HuH-7 (cell line): Measurements from ENCODE around the gene KCNIP4.

Experiments
- DNase-seq: peaks from one replicate; pipeline ENCODE4 v3.0.0; 2011; ENCODE audit warnings: low spot score

Gene KCNIP4

DNA sequence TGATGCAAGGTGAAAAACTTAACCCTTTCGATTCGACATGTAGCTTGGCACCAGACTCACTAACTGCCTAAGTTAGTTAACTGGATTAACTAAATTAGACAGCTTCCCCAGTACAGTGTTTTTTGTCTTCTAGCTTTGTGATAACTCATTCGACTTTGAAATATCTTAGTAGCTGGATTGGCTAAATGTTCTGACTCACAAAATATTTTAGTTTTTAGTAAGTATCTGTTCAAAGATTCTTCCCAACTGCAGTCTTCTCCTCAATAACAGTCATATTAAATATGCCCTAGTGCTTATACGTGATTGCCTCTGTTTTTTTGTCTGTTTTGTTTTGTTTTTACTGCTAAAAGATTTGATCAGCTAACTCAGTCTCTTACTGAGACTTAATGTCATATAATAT lies 102.9 kb downstream of the KCNIP4 start:
- no peak for DNase-seq

DNA sequence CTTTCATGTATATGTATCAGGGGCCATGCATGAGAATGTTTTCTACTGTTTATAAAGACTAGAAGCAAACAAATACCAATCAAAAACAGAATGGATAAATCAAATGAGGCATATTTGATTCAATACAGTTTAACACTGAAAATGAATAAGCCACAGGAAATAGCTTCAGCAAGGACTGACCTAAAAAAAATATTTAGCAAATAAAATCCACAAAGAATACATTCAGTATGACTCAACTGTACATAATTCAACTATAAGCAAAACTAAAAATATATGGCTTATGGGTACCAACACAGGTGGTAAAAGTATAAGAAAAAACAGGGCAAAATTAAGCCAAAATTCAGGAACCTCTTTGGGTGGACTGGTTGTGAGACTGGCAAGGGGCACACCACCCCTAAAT lies 112.9 kb downstream of the KCNIP4 start:
- DNase-seq = no peak

DNA sequence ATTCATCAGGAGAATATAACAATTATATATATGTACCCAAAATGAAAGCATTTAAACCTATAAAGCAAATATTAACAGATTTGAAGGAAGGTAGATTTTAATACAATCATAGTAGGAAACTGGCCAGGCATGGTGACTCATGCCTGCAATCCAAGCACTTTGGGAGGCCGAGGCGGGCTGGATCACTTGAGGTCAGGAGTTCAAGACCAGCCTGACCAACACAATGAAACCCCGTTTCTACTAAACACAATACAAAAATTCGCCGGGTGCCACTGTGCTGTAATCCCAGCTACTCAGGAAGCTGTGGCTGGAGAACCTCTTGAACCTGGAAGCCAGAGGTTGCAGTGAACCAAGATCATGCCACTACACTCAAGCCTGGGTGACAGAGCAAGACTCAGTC lies 118.3 kb downstream of the KCNIP4 start:
- no peak for DNase-seq

DNA sequence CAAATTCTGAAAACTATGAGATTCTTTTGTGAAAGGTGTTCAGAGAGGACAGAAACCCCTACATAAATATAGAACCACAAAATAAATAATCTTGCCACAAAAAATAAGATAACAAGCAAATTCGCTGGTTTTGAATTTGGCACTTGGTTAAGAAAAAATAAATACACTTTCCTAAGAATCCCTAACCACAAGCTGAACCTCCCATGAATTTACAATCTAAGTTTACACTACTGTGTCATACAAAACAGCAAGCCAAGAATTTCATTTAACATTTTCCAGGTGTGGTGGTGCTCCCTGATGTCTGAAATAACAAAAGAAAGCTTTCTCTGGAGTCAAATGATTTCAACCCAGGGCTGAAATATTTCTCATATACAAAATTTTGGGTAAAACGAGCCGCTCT lies 121.0 kb downstream of the KCNIP4 start:
- no peak for DNase-seq

DNA sequence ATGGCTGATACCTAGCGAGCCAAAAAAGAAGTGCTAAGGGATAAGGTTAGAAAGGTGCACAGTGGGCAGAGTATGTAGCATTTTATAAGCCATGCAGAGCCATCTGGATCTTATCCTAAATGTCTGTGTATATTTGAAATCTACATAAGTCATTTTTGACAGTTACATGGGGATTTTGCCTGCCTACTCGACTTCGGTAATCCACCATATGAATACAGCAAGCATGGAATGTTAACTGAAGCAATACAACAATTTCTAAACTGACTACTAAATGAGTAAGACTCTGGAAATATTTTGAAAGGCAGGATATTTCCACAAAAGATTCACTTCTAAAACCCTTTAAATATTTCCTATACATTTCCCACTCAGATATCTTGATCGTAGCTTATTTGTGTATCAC lies 122.5 kb downstream of the KCNIP4 start:
- no peak for DNase-seq

DNA sequence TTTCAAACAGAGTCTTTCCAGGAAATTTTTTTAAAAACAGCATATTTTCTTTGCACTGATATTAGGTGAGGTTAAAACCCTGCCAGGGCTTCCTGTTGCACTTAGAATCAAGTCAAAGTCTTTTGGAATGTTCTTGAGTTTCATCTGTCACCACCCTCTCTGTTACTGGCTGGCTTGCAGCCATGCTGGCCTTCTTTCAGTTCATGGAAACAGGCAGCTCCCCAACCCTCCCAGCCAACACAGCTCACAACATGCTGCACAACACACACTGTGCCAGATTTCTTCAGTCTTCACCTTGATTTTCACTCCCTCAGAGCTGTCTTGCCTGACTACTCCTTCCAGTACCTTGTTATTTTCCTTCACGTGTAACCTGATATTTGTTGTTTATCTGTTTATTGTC lies 129.5 kb downstream of the KCNIP4 start:
- no peak for DNase-seq

DNA sequence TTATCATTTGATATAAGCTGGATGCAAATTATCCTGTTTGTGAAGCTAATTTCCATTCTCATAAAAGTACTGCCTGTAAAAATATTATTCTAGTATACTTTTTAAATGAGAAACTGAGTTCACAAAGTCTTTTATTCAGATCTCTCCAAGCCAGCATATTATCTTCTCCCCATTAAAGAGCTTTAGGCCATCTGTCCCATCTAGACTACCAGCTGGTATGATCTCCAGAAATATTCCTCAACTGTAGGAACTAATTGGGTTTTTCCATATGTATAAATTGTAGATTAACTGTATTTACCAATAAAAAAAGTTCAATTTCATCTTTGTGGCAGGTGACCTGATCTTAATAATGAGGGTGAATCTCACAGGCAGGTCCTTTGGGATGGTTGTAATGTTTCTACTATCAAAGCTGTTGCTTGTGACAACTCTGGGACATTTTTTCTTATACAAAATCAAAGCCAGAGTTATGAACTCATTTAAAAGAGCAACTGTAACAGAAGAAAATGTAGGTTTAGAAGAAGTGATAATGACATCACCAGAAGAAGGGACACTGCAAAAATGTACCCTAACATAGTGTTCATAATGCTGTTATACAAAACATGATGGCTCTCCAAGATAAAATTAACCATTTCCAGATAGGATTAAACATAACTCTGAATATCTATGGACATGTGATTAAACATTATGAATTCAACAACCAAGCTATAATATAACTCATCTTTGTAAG lies 132.8 kb downstream of the KCNIP4 start:
- DNase-seq = no peak

DNA sequence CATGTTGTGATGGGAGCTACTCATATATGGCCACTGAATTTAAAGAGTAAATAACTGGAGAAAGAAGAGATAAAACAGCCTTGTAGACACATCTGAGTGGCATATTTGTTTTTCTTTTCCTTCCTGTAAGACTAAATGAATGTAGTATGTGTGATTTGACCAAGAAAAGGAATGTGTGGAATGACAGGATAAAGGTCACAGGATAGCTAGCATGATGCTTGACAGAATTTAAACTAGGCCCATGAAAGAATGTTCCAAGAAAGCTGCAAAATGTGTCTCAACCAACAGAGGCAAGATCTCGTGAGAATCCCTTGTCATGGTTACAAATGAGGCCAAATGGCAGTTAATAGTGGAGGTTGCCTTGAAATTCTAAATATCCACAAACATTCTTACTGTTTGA lies 137.0 kb downstream of the KCNIP4 start:
- DNase-seq = no peak

DNA sequence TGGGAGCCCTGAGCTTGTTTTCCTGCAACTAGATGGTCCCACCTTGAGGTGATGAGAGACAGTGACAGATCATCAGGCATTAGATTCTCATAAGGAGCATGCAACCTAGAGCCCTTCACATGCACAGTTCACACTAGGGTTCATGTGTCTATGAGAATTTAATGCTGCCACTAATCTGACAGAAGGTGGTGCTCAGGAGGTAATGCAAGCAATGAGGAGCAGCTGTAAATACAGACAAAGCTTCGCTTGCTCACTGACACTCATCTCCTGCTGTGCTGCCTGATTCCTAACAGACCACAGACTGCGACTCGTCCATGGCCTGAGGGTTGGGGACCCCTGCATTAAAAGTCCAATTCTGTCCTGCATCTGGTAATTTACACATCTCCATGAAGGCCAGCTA lies 141.6 kb downstream of the KCNIP4 start:
- DNase-seq = no peak

DNA sequence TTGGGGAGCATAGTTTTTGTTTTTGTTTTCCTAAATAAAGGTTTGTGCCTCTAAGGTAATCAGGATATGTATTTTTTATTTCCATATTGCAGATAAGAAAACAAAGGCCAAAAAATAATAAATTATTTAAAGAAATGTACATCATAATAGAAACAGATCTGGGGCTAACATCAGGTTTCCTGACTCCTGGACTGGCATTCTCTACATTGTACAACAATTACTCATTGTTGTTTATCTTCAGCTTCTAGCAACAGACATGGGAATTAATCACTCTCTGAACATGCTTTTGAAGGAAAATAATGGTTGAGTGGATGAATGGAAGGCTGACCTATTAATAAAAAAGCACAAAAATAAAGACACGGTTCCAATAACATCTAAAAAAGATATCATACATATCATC lies 146.2 kb downstream of the KCNIP4 start:
- DNase-seq = no peak

DNA sequence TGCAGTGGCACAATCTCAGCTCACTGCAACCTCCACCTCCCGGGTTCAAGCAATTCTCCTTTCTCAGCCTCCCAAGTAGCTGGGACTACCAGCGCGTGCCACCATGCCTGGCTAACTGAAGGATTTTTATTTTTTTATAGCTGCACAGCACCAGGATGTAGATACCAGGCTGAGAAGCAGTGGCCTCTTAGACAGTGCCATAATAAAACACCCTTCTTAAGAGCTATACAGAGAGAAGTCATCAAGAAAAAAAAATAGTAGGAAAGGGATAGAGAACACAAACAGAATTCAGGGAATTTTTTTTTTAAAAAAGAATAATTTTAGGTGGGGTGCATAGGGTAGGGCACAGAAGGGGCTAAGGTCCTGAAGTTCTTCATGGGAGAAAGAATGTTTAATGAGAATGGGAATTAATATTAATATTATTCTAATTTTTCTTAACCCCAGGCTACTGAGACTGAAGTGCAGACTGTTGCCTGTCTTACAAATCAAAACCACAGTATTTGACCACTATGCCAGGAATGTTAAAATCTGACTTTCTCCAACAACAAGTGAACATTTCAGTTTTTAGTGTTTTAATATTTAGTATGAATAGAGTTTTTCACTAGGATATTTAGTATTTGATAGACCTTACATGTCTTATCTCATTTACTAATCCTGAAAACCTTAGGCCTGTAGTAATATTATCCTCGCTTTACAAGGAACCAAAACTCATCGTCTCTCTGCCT lies 146.7 kb downstream of the KCNIP4 start:
- no peak for DNase-seq

DNA sequence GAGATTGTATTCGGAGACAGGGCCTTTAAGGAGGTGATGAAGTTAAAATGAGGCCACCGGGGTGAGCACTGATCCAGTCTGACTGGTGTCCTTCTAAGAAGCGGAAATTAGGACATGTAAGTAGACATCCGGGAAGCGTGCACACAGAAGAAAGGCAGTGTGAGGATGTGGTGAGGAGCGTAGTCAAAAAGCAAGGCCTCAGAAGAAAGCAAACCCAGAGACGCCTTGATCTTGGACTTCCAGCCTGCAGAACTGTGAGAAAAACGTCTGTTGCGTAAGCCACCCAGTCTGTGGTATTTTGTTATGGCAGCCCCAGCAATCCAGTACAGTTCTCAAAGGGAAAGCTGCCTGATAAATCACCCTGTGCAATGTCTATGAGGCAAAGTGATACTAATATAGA lies 153.5 kb downstream of the KCNIP4 start:
- DNase-seq = no peak

DNA sequence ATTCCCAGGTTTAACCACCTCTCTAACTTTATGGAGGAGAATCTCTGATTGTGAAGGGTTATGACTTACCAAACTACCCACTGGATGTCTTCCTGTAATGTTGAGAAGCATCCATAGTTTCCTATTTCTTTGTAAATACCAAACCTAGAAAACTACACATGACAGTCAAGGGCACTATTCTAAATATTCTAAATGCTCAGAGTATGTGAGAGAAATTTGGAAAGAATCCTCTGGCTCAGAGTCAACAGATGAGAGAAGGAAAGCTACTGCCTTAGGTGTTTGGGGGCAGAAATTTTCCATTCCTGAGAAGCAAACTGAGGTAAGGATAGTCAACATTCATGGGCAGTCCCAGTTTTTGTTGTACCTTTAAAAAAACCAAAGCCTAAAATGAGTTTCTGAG lies 155.8 kb downstream of the KCNIP4 start:
- no peak for DNase-seq

DNA sequence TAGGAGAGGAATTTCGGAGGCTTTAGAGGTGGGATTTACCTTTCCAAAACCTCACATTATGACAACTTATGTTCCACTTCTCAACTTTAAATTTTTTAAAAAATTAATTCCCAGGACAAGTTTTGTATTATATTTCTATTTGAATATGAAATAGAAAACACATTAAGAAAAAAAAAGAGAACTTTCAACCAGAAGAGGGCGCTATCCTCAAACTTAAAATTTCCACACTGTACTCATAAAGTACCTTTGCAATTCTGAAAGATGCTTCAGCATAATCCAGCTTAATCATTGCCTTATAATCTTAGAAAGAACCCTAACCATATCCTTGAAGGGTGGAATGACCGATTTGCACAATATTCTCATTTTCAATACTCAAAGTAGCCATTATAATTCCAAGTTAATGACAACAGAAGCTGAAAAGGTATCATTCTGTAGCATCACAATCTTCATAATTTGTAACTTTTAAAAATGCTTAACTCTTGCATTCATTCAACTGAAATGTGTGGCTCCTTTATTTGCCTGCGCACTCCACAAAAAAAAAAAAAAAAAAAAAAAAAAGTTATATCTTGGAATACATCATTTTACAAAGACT lies 158.0 kb downstream of the KCNIP4 start:
- DNase-seq = no peak

DNA sequence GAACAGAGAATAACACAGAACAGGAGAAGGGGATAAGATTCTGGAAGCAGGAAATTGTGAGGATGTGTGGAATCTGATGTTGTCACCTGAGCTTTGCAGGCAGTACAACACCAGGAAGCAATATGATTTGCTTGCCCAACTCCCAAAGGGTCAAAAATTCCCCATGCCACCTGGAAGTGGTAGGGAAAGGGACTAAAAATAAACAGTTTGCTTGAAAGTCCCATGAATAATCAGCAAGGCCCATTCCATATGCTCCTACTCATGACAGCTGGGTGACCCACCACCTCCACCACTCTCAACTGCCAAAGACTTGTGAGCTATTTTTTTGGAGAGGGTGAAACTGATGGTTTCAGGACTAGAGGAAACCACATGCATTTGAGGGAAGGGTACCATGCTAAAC lies 168.4 kb downstream of the KCNIP4 start:
- no peak for DNase-seq

DNA sequence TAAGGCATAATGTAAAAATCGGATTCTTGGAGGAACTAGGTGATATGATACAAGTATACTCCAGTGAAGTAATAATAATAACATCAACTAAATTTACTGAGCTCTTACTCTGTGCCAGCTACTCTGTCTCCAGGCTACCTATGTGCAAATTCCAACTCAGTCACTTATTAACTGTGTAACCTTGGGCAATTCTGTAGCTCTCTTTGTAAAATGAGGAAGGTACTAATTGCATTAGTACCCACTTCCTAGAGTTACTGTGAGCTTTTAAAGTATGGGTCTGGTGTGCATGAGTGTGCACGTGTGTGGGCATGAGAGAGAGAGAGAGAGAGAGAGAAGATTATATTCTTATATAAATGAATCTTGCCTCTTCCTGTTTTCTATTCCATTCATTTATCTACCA lies 169.9 kb downstream of the KCNIP4 start:
- no peak for DNase-seq

DNA sequence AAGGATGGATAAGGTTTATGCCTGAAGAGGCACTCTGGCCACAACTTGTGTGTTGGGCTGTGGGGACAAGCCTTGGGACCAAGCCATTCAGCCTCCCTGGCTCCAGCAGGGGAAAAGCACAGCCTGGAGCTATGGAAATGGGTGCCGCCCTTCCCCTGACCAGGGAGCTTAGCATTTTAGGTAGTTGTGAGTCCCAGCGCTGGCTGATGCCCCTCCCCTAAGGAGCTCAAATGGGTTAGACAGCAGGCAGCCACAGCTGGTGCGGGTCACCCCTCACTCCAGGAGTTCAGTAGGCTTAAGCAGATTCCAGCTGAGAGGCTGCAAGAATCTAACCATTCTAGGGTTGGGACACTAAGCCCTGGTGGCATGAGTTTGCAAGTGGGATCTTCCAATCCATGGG lies 172.9 kb downstream of the KCNIP4 start:
- DNase-seq = no peak

DNA sequence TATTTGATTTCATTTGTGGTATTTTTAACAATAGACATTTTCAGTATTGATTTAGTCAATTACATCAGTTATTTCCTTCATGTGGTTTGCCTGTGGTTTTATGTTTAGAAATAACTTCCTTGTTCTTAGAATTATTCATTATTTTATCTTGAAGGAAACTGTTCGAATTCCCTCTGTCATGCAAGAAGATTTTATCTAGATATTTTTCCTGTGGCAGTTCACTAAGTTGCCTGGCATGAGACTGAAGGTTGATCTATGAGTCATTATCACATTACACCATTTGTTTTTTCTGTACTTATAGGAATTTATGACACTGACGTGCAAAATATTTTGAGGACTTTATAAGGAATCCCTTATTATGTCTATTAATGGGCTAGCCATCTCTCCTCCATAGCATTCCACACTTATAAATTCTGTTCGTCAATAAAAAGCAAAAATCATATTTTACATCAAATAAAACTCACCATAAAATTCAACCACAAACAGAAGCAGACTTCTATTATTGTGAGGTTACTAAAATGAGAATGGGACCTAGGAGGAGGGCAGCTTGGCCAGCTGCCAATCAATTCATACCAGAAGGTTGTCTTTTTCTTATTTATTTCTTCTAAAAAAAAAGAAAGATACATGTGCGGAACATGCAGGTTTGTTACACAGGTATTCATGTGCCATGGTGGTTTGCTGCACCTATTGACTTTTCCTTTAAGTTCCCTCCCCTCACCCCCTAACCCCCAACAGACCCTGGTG lies 179.0 kb downstream of the KCNIP4 start:
- DNase-seq = no peak

DNA sequence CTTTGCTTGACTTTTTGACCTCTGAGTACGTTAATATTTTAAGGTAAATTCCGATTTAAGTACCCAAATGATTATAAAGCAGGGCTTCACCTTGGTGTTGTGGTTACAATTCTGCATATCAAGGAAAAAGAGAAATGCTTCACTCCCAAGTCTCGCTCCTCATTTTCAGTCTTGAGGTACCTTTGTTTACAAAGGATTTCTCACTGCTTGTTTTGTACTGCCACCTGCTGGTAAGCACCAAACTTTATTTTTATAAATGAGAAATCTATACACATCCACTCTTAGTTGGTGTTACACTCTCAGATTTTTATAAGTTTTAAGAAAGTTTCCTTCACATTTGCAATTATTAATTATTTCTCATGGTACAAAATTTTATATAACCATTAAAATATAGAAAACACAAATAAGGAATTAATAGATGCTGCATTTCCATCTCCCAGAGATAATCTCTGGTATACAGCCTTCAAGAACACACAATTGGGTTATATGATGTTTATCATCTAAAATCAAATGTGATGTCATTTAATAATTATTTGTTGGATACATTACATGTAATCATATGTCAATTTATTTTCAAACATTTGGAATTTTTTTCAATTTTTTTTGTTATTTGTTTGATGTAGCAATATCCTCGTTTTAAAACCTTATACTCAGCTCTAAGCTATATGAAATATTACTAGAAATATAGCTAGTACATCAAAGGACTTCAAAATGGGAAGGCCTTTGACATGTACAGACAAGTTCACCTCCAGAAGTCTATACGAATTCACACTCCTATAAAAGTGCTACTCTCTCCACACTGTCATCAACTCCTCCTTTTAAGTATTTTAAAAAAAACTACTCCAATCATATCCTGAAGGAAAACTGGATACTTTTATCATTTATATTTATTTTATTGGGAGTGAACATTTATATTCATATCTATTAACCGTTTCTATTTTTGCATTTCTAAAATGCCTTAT lies 179.9 kb downstream of the KCNIP4 start:
- no peak for DNase-seq

DNA sequence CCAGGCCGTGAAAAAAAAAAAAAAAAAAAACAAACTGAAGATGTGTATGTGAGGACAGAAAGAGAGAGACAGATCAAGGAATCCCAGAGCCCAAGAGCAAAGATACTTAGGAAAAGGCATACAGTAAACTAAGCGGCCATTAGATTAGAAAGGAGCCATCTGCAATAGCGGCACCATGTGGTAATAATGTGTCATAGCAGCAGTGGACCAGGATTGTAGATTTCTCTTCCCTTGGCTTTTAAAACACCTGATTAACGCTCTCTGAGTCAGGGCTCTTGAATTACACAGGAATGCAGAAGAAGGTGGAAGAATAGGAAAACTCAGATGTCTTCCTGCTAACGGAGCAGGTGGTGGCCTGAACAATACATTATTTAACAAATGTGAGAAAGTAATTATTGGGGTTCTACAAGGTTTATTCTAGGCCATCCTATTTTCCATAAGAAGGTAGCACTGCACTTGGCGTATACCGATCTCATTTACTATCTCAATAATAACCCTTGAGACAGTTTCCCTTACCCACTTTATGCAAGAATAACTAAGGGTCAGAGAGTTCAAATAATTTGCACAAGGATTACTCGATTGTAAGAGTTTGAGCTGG lies 182.7 kb downstream of the KCNIP4 start:
- DNase-seq = peak; percentile 13

DNA sequence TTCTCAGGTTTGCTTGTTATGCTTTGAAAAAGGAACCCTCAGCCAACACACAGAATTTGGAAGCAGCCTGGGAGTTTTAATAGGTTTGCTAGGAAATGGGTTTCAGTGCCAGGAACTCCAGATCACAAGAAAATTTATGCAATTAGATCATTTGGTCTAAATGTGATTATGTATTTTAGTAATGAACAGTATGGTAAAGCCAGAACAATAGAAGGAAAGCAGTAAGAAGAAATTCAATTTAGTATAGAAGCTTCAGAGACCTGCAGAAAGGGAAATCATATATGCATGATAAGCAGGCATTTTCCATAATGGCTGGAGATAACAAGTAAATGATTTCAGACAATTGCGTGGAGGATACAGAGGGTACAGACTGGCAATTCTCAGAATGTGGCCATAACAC lies 184.7 kb downstream of the KCNIP4 start:
- no peak for DNase-seq
